IMR-90 (cell line): Measurements from ENCODE around the gene MLANA. TPM values are rescaled to one million over a fixed set of nuclear protein-coding genes. Genes with fewer than 3 reads are reported as not detected.
"Not testable (repeated sequence)": the region's sequence is repeated elsewhere in the genome, so short reads cannot be mapped to it uniquely, and the experiment has no call there.

Experiments used
- ATAC-seq: fragments of 200-7000 bp; cut with Tn5 transposase; 2 replicates; pipeline ENCODE4 v1.9.1; 2020; ENCODE audit warnings: low read depth, mild to moderate bottlenecking, moderate library complexity
- BruUV-seq: library from RNA; stranded (reverse); fragments of 400-500 nt; replicated peaks from 2 replicates; lab custom pipeline; 2021; lab: Mats Ljungman, UMichigan
- CTCF ChIA-PET: fragments of 300-600 bp; formaldehyde crosslinking; extraction: SDS; loops from one replicate; lab custom pipeline; 2021; ENCODE audit warnings: antibody characterized with exemption; lab: Yijun Ruan, JAX
- POLR2A ChIA-PET: fragments of 300-600 bp; sonication (Branson Sonifier 250); formaldehyde crosslinking; loops from one replicate; lab custom pipeline; 2022; ENCODE audit warnings: antibody characterized with exemption; ENCODE audit not compliant: unreplicated experiment; lab: Charles Lee
- DNase-seq: peaks from one replicate; pipeline ENCODE4 v3.0.0; 2013
- H2AFZ ChIP-seq: replicated peaks from 2 replicates; pipeline ENCODE3; 2013; ENCODE audit warnings: low read length, mild to moderate bottlenecking; ENCODE audit not compliant: poor library complexity
- H2AK5ac ChIP-seq: 2 replicates; pipeline ENCODE4 v1.6.1; 2013; ENCODE audit warnings: low read depth, low read length, inconsistent platforms
- H2AK9ac ChIP-seq: replicated peaks from 2 replicates; pipeline ENCODE3; 2013; ENCODE audit warnings: mild to moderate bottlenecking, low read depth, low read length, moderate library complexity; ENCODE audit not compliant: poor library complexity
- H2BK120ac ChIP-seq: 2 replicates; pipeline ENCODE4 v1.6.1; 2013; ENCODE audit warnings: low read depth, low read length, inconsistent platforms
- H2BK15ac ChIP-seq: 3 replicates; pipeline ENCODE4 v1.6.1; 2013; ENCODE audit warnings: low read depth, low read length, inconsistent platforms
- H2BK20ac ChIP-seq: 2 replicates; pipeline ENCODE4 v1.6.1; 2013; ENCODE audit warnings: low read depth, mild to moderate bottlenecking, inconsistent platforms, low read length, moderate library complexity
- H2BK5ac ChIP-seq: 2 replicates; pipeline ENCODE4 v1.6.1; 2013; ENCODE audit warnings: mild to moderate bottlenecking, low read depth, low read length, inconsistent platforms; ENCODE audit not compliant: poor library complexity, severe bottlenecking
- H3K14ac ChIP-seq: replicated peaks from 2 replicates; pipeline ENCODE4 v1.6.1; 2013; ENCODE audit warnings: low read depth, low read length, inconsistent platforms
- H3K18ac ChIP-seq: 2 replicates; pipeline ENCODE4 v1.6.1; 2013; ENCODE audit warnings: low read depth, low read length, control low read depth
- H3K23ac ChIP-seq: 2 replicates; pipeline ENCODE4 v1.6.1; 2013; ENCODE audit warnings: low read depth, low read length, inconsistent platforms
- H3K27ac ChIP-seq: 2 replicates; pipeline ENCODE4 v1.5.1; 2013; ENCODE audit warnings: mild to moderate bottlenecking, control low read depth, low read length; ENCODE audit not compliant: insufficient read depth
- H3K27me3 ChIP-seq: 2 replicates; pipeline ENCODE4 v1.6.1; 2013; ENCODE audit warnings: low read length; ENCODE audit not compliant: control insufficient read depth, insufficient read depth
- H3K36me3 ChIP-seq: 2 replicates; pipeline ENCODE4 v1.6.1; 2013; ENCODE audit warnings: low read length, mixed read lengths; ENCODE audit not compliant: control insufficient read depth, insufficient read depth
- H3K4ac ChIP-seq: 2 replicates; pipeline ENCODE4 v1.6.1; 2013; ENCODE audit warnings: low read depth, low read length, inconsistent platforms
- H3K4me1 ChIP-seq: 2 replicates; pipeline ENCODE4 v1.6.1; 2013; ENCODE audit warnings: low read length, mixed read lengths; ENCODE audit not compliant: control insufficient read depth, insufficient read depth
- H3K4me2 ChIP-seq: 2 replicates; pipeline ENCODE4 v1.6.1; 2013; ENCODE audit warnings: low read depth, mild to moderate bottlenecking, control low read depth, low read length, moderate library complexity
- H3K4me3 ChIP-seq: 2 replicates; pipeline ENCODE4 v1.5.1; 2013; ENCODE audit warnings: low read depth, mild to moderate bottlenecking, control low read depth, low read length, moderate library complexity; ENCODE audit not compliant: insufficient read depth
- H3K56ac ChIP-seq: 2 replicates; pipeline ENCODE4 v1.6.1; 2013; ENCODE audit warnings: low read length, inconsistent platforms; ENCODE audit not compliant: insufficient read depth; ENCODE audit errors: extremely low read depth
- H3K79me1 ChIP-seq, 2 experiments: 2 replicates each; pipeline ENCODE4 v1.6.1; 2013; ENCODE audit warnings: low read length in 2 of 2, inconsistent platforms in 1 of 2, low read depth in 1 of 2
- H3K9ac ChIP-seq: 2 replicates; pipeline ENCODE4 v1.6.1; 2013; ENCODE audit warnings: low read depth, low read length, control low read depth
- H3K9me1 ChIP-seq: 2 replicates; pipeline ENCODE4 v1.6.1; 2013; ENCODE audit warnings: low read length, inconsistent platforms; ENCODE audit not compliant: insufficient read depth
- H3K9me3 ChIP-seq: 2 replicates; pipeline ENCODE4 v1.6.1; 2013; ENCODE audit warnings: low read length; ENCODE audit not compliant: control insufficient read depth, insufficient read depth
- H4K20me1 ChIP-seq: 2 replicates; pipeline ENCODE4 v1.6.1; 2013; ENCODE audit warnings: low read length, inconsistent platforms; ENCODE audit not compliant: insufficient read depth
- H4K5ac ChIP-seq: 2 replicates; pipeline ENCODE4 v1.6.1; 2013; ENCODE audit warnings: mild to moderate bottlenecking, low read depth, low read length, control low read depth
- H4K8ac ChIP-seq, 2 experiments: 2 replicates each; pipeline ENCODE4 v1.6.1; 2013; ENCODE audit warnings: low read depth in 2 of 2, low read length in 2 of 2, control low read depth in 1 of 2, inconsistent platforms in 1 of 2
- H4K91ac ChIP-seq: 2 replicates; pipeline ENCODE4 v1.6.1; 2013; ENCODE audit warnings: low read depth, low read length, inconsistent platforms; ENCODE audit not compliant: insufficient read depth
- BHLHE40 ChIP-seq: fragments of 150-350 bp; IDR thresholded peaks from 2 replicates; pipeline ENCODE4 v1.6.1; 2016; ENCODE audit warnings: mild to moderate bottlenecking, low read depth, low read length
- CEBPB ChIP-seq: IDR thresholded peaks from 2 replicates; pipeline ENCODE4 v1.6.1; 2012; ENCODE audit warnings: low read depth, low read length, improper control_type of control experiment
- FOS ChIP-seq: fragments of 150-350 bp; IDR thresholded peaks from 2 replicates; pipeline ENCODE4 v1.6.1; 2016; ENCODE audit warnings: low read depth, low read length
- NFE2L2 ChIP-seq: fragments of 150-350 bp; IDR thresholded peaks from 2 replicates; pipeline ENCODE4 v1.6.1; 2016; ENCODE audit warnings: low read depth, mild to moderate bottlenecking, low read length
- WGBS, 2 experiments: methylation state at CpG; one replicate each; pipeline versions ENCODE4 v1.1.5 to v1.1.7; 2013; ENCODE audit warnings: missing lambda C conversion rate in 2 of 2; ENCODE audit not compliant: insufficient read length in 1 of 2; ENCODE audit errors: extremely low coverage in 2 of 2; 5-methylcytosine and 5-hydroxymethylcytosine counted together
- dilution Hi-C: fragments of 300-500 bp; cut with HindIII; formaldehyde crosslinking; loops from one replicate; pipeline ENCODE4 v1.14.3; 2018; ENCODE audit warnings: low sequenced_read_pairs; ENCODE audit not compliant: unreplicated experiment
- in situ Hi-C: fragments of 300-500 bp; cut with MboI; formaldehyde crosslinking; loops from 3 replicates; pipeline ENCODE4 v1.14.3; 2019; ENCODE audit warnings: low sequenced_read_pairs, inconsistent platforms, mixed read lengths
- intact Hi-C: fragments of 100-400 bp; cut with micrococcal nuclease; formaldehyde crosslinking; loops from 2 replicates; pipeline ENCODE4 v1.10.0; 2022
- polyA plus RNA-seq, 3 experiments: library from polyadenylated mRNA; depleted of rRNA; stranded (reverse); fragments of >200 nt; gene quantifications; 2 replicates each; pipeline ENCODE4 v1.2.3, GENCODE V29; 2012; ENCODE audit warnings: low replicate concordance in 1 of 3
- total RNA-seq: library from RNA; depleted of rRNA; stranded (reverse); fragments of >200 nt; gene quantifications from 2 replicates; pipeline ENCODE4 v1.2.3, GENCODE V29; 2012

MLANA gene
- total and polyA plus RNA-seq, 2 of the 4 experiments (the other 2 are of a cell fraction) = not detected

GRCh38 chr9:5879419-5880181 lies 11.1 kb upstream of the MLANA start:
- no peak overlapping the region for H3K4me2 ChIP-seq
- H2BK5ac ChIP-seq = peak overlapping the region; percentile 48
- H3K14ac ChIP-seq = peak overlapping the region; percentile 37
- H4K5ac ChIP-seq = no peak overlapping the region
- 0 out of 2 replicates have a peak overlapping the region, but pooled peaks have one; percentile 1 for H2AK5ac ChIP-seq
- no peaks in the 10 kb centered on the region for H3K9me3 ChIP-seq
- H3K27me3 ChIP-seq = no peaks in the 10 kb centered on the region
- peak overlapping the region; percentile 33 for H2BK120ac ChIP-seq
- peak; percentile 93 for ATAC-seq
- H3K9ac ChIP-seq = no peak overlapping the region
- peak; percentile 71 for DNase-seq
- TF ChIP-seq CEBPB (no peak), NFE2L2 (no peak), BHLHE40 (no peak), FOS (peak; percentile 46; the same call in 1 of the 2 replicates)
- H3K18ac ChIP-seq = no peak overlapping the region
- 0 out of 2 replicates have a peak overlapping the region, but pooled peaks have one; percentile 65 for H2BK20ac ChIP-seq
- POLR2A ChIA-PET = interaction anchor here (0.6 kb wide), 1 partner anchor 398 kb away, joined by 3 read pairs; no protein-coding TSS in a partner anchor
- peak overlapping the region; percentile 68 for H3K4ac ChIP-seq
- dilution Hi-C loops (no loop called here), intact Hi-C loops (no loop called here), in situ Hi-C loops (loop anchor here (10.0 kb wide), 1 partner anchor 425 kb away; no protein-coding TSS in a partner anchor)
- CTCF ChIA-PET = interaction anchor here (0.6 to 1.4 kb wide), 5 partner anchors 46 to 427 kb away, joined by 3 to 6 read pairs (median 4); partner anchors contain the start of gene ERMP1
- no peaks in the 10 kb centered on the region for H3K9me1 ChIP-seq
- H3K4me1 ChIP-seq = no peaks in the 10 kb centered on the region
- peak overlapping the region; percentile 42 for H2AK9ac ChIP-seq
- no peak overlapping the region for H3K56ac ChIP-seq
- peak overlapping the region; percentile 68 for H2AFZ ChIP-seq
- no peak overlapping the region for H3K27ac ChIP-seq
- peak overlapping the region; percentile 70; the same call in 1 of the 2 replicates for H4K91ac ChIP-seq
- no peak overlapping the region for H3K4me3 ChIP-seq
- no peaks in the 10 kb centered on the region for H4K20me1 ChIP-seq
- H3K23ac ChIP-seq = no peak overlapping the region
- H2BK15ac ChIP-seq = no peak overlapping the region
- 80% methylated on average over 4 of the region's 10 CpGs; no CpG with 5 or more reads in 1 of the 2 experiments for WGBS, 2 experiments
- H3K36me3 ChIP-seq = no peaks in the 10 kb centered on the region
- no TSS peak for BruUV-seq
- no peaks in the 10 kb centered on the region for H3K79me1 ChIP-seq
- H4K8ac ChIP-seq = peak overlapping the region in 1 of 2 experiments; percentile 35; a peak in 1 of 4 replicates

GRCh38 chr9:5882244-5883012 lies 8.3 kb upstream of the MLANA start:
- H2AK9ac ChIP-seq, H2AK5ac ChIP-seq, intact Hi-C loops, H3K14ac ChIP-seq, H2BK5ac ChIP-seq, DNase-seq, BruUV-seq, H4K8ac ChIP-seq, H2BK20ac ChIP-seq, H3K4me3 ChIP-seq, H3K18ac ChIP-seq, CTCF ChIA-PET, POLR2A ChIA-PET, H2BK15ac ChIP-seq, H2BK120ac ChIP-seq, H3K56ac ChIP-seq, H3K27me3 ChIP-seq, dilution Hi-C loops, ATAC-seq, H3K4me1 ChIP-seq, H3K23ac ChIP-seq, H3K4me2 ChIP-seq, H4K91ac ChIP-seq, H3K79me1 ChIP-seq, H3K9ac ChIP-seq, H3K9me3 ChIP-seq, H3K9me1 ChIP-seq, H3K4ac ChIP-seq, H4K5ac ChIP-seq, H4K20me1 ChIP-seq, H3K36me3 ChIP-seq, H2AFZ ChIP-seq, H3K27ac ChIP-seq: not testable (repeated sequence)
- in situ Hi-C loops = loop anchor here (10.0 kb wide), 1 partner anchor 422 kb away; no protein-coding TSS in a partner anchor
- WGBS, 2 experiments = no CpG with 5 or more reads among the region's 5 CpGs
